T47D (cell line): Measurements from ENCODE around the gene F10.
A peak's percentile ranks its signal among the peaks of the same experiment; 100 is the strongest.
"Not testable (repeated sequence)": the region's sequence is repeated elsewhere in the genome, so short reads cannot be mapped to it uniquely, and the experiment has no call there.

Experiments
- DNase-seq, 2 experiments: peaks; one replicate each; pipeline versions ENCODE4 v3.0.0 to v3.0.0-alpha.2; 2011 to 2012; ENCODE audit warnings: low read depth in 1 of 2, low spot score in 1 of 2
- JUND ChIP-seq: IDR thresholded peaks from 2 replicates; pipeline ENCODE4 v1.6.1; 2012; ENCODE audit warnings: low read depth
- in situ Hi-C: cut with HindIII; loops from 2 replicates; pipeline ENCODE4 v1.10.0; 2016; ENCODE audit warnings: low sequenced_read_pairs, low pct_unique_long_range_greater_than_20kb

The F10 gene

DNA sequence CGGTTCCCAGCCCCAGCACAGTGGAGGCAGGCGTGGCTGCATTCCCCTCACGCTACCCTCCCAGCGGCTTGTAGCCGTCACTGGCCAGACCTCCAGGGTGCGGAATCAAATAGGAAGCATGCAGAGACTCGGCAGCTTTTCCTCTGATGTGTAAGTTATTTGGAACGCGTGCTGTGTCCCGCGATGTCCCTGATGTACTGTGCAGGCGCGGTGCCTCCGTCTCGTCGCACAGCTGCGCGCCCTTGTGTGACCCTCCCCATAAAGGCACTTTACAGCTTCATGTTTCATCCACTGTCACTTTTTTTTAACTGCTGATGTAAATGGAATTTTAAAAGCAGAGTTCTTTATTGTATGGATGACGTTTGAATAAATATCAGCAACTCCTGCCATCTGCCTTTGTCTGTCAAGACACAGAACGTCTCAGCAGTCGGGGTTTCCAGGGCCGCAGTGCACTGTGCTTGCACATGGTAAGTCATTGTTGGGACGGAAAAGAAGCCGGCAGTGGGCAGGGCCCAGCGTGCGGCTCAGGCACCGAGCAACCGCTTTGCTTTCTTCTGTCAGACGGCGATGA is 24.4 kb upstream of the F10 start:
- in situ Hi-C loops, result no loop called here
- DNase-seq, result no peak
- TF ChIP-seq JUND, result no peak

DNA sequence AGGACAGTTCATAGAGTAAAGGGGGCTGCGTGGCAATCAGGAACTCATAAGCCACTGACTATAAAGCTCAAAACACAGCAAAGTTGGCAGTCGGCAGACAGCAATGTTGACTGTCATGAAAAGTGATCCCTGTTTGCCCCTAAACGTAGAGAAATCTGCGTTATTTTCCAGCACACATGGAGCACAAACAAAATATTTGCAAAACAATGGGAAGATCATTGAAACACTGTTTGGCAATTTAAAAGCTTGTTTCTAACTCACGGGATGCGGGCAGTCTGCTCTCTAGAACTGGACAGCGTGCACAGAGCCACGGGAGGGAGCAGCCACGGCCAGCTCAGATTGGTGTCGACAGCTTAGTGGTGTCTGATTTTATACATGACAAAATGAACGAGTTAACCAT is 23.5 kb upstream of the F10 start:
- in situ Hi-C loops, result no loop called here
- DNase-seq, result no peak
- TF ChIP-seq JUND, result no peak

DNA sequence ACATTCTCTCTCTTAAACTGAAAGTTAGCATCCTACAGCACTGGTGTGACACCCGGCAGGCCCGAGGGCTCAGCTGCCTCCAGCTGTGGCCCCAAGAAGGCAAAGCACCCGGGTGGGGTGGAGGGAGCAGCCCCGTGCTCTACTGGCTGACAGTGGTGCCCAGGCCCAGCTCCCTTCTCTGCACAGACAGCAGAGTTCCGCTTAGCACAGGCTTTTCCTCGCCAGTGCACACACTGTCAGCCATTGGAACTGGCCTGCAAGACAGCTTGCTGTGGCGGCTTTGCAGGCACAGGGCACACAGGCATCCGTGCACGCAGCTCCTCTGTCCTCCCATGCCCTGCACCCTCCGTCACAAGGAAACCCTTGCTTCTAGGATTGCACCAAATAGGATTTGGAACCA is 20.3 kb upstream of the F10 start:
- DNase-seq, in situ Hi-C loops: not testable (repeated sequence)

DNA sequence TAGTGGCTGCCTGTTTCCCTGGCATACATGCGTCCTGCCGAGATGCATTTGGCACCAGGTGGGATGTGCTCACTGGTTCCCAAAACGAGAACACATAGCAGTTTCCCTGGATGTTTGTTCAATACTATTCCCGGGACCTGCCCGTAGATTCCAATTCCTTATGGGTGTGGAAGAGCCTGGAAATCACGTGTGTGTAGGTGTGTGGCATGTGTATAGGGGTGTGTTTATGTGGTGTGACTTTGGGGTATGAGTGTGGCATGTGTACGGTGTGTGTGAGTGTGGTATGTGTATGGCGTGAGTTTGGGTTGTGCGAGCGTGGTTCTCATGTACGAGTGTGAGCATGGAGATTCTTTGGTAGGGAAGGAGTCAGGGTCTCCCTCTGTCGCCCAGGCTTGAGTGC is 19.9 kb upstream of the F10 start:
- in situ Hi-C loops, result no loop called here
- no peak for TF ChIP-seq JUND
- no peak for DNase-seq

DNA sequence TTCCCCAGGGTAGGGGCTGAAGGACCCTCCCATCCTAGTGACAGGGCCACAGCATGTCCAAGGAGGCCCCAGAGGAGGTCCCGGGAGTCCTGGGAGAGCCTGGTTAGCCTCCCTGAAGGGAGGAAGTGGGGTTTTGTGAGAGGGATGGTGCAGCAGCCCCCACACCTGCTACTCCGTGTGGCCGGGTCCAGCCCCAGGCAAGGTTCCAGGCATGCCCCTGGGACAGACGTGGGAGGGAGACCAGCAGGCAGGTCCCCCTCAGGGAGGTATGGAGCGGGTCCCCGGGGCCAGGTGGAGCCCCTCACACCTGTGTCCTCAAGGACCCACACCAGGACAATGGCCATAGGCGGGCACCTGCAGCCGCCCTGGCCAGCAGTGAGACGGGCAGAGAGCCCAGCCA is 19.0 kb upstream of the F10 start:
- in situ Hi-C loops, result no loop called here
- no peak for DNase-seq
- no peak for TF ChIP-seq JUND

DNA sequence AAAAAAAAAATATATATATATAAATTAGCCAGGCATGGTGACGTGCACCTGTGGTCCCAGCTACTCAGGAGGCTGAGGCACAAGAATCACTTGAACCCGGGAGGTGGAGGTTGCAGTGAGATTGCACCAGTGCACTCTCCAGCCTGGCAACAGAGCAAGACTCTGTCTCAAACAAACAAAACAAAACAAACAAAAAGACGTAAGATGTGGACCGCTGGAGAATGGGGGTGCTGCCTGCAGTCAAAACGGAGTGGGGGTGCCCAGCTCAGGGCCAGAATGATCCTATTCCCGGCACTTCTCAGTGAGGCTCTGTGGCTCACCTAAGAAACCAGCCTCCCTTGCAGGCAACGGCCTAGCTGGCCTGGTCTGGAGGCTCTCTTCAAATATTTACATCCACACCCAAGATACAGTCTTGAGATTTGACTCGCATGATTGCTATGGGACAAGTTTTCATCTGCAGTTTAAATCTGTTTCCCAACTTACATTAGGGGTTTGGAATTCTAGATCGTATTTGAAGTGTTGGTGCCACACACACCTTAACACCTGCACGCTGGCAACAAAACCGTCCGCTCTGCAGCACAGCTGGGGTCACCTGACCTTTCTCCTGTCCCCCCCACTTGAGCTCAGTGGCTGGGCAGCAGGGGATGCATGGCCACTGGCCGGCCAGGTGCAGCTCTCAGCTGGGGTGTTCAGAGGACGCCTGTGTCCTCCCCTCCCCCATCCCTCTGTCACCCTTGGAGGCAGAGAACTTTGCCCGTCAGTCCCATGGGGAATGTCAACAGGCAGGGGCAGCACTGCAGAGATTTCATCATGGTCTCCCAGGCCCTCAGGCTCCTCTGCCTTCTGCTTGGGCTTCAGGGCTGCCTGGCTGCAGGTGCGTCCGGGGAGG is 17.3 kb upstream of the F10 start, which contains the start of gene F7:
F7 (plus strand) TSS at position 760 of the 889 bp plus-strand sequence; CDS start at position 811, 51 bp downstream.
- TF ChIP-seq JUND, result no peak
- in situ Hi-C loops, result no loop called here
- DNase-seq, result peak; percentile 28 to 65

DNA sequence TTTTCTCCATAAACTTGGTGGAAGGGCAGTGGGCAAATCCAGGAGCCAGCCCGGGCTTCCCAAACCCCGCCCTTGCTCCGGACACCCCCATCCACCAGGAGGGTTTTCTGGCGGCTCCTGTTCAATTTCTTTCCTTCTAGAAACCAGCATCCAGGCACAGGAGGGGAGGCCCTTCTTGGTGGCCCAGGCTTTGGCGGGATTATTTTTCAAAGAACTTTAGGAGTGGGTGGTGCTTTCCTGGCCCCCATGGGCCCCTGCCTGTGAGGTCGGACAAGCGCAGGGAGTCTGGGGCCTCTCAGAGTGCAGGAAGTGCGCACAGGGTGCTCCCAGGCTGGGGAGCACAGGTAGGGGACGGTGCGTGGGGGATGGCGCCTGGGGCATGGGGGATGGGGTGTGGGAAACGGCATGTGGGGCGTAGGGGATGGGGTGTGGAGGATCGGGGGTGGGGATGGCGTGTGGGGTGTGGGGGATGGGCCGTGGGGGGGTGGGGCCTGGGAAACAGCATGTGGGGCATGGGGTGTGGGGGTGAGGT is 16.6 kb upstream of the F10 start:
- DNase-seq, result no peak
- in situ Hi-C loops, result no loop called here
- TF ChIP-seq JUND, result no peak

DNA sequence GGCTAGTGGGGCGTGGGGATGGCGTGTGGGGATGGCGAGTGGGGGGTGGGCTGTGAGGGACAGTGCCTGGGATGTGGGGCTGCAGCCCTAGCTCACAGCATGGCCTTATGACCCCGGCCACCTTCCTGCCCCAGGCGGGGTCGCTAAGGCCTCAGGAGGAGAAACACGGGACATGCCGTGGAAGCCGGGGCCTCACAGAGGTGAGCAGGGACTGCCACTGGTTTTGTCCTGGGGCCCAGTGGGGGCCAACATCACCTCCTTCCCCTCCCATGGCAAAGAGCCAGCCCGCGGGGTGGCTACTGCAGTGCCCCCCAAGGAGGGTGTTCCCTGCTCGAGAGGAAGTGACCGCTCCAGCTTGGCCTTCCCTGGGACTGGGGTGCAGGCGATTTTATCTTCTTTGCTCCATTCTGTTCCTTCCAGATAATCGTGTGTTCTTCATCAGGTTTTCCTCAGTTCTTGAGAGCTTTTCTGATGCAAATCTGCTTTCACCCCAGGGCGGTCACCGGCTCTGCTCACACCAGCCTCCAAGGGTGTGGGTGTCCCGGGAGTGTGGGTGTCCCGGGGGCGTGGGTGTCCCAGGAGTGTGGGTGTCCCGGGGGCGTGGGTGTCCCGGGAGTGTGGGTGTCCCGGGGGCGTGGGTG is 15.8 kb upstream of the F10 start:
- in situ Hi-C loops, result no loop called here
- no peak for TF ChIP-seq JUND
- DNase-seq, result peak in 1 of 2 experiments; percentile 6

DNA sequence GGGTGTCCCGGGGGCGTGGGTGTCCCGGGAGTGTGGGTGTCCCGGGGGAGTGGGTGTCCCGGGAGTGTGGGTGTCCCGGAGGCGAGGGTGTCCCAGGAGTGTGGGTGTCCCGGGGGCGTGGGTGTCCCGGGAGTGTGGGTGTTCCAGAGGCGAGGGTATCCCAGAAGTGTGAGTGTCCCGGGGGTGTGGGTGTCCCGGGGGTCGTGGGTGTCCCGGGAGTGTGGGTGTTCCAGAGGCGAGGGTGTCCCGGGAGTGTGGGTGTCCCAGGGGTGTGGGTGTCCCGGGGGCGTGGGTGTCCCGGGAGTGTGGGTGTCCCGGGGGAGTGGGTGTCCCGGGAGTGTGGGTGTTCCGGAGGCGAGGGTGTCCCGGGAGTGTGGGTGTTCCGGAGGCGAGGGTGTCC is 14.1 kb upstream of the F10 start:
- in situ Hi-C loops, DNase-seq: not testable (repeated sequence)

DNA sequence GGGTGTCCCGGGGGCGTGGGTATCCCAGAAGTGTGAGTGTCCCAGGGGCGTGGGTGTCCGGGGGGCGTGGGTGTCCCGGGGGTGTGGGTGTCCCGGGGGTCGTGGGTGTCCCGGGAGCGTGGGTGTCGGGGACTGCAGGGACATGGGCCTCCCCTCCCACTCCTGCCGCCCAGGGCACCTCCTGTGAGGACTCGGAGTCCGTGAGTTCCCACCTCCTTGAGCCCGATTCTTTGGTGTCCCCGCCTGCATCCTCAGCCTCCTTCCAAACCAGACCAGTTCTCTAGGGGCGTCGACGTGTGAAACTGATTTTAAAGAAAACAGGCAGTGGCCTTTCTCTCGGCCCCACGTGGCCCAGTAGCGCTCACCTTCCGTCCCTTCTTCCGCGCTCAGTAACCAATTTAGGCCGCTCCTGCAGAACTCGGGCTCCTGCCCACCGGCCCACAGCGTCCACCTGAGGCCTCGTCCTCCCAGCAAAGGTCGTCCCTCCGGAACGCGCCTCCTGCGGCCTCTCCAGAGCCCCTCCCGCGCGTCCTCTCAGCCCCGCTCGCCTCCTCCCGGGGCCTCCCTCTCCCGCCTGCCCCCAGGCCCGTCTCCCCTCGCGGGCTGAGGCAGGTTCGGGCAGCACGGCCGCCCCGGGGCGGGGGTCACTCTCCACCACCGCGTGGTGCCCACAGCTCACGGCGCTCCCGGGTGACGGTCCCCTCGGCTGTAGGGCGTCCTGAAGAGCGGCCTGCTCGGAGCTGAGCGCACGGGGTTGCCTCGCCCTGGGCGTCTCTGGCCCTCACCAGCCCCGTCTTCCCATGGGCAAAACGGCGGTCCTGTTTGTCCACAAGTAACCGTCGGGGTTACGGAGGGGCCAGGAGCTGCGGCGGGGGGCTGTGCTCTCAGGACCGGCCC is 13.2 kb upstream of the F10 start:
- no peak for TF ChIP-seq JUND
- in situ Hi-C loops, result no loop called here
- no peak for DNase-seq

DNA sequence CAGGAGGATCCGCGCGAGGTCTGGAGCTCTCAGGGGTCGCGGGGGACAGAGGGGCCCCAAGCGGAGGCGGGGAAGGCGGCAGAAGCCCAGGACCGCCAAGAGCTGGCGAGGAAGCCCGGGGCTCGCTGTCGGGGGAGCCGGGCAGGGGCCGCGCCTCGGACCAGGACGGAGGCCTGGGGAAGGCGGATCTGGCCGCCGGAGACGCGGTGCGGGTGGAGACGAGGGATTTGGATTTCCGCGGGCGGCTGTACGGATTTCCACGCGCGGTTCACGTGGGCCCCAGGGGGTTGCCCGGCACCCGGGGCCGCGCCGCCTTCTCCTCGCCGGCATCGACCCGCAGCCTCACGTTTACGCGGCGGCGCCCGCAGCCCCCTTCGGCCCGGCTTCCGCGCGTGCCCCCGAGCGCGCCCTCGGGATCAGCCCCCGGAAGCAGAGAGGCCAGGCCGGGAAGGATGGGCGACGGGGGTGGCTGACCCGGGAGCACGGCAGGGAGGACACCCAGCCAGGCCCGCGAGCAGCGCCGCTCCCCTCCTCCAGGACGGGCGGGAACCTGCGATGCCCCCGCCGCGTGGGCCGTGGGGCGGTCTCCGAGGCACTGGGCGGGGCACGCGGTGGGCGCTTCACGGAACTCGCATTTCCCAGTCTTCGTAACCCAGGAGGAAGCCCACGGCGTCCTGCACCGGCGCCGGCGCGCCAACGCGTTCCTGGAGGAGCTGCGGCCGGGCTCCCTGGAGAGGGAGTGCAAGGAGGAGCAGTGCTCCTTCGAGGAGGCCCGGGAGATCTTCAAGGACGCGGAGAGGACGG is 12.3 kb upstream of the F10 start:
- DNase-seq, result no peak
- in situ Hi-C loops, result no loop called here

DNA sequence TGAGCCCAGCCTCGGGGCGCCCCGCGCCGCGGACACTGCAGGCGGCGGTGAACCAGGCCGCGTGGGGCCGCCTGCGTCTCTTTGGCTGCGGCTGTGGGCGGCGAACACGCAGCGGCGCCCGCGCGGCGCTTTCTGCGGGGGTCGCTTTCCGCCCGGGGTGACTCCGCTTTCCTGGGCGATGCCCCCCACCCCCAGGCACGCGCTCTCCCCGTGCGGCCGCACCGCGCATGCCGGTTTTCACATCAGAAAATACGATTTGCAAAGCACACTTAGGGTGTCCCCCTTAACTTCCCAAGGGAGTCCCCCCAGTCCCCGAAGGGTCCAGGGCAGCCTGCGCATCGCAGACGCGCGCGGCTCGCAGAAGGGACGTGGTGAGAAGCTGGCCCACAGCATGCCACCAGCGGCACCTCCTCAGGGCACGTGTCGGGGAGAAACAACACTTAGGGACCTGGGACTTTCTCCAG is 11.7 kb upstream of the F10 start:
- no peak for TF ChIP-seq JUND
- in situ Hi-C loops, result no loop called here
- DNase-seq, result no peak

More for the DNA sequence above, 12.3 kb upstream of the F10 start:
- no peak for TF ChIP-seq JUND

DNA sequence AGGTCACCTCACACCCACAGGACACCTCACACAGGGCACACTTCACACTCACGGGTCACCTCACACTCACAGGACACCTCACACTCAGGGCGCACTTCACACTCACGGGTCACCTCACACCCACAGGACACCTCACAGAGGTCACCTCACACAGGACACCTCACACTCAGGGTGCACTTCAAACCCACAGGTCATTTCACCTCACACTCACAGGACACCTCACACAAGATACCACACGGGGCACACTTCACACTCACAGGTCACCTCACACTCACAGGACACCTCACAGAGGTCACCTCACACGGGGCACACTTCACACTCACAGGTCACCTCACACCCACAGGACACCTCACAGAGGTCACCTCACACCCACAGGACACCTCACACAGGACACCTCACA is 10.8 kb upstream of the F10 start:
- DNase-seq, in situ Hi-C loops: not testable (repeated sequence)

DNA sequence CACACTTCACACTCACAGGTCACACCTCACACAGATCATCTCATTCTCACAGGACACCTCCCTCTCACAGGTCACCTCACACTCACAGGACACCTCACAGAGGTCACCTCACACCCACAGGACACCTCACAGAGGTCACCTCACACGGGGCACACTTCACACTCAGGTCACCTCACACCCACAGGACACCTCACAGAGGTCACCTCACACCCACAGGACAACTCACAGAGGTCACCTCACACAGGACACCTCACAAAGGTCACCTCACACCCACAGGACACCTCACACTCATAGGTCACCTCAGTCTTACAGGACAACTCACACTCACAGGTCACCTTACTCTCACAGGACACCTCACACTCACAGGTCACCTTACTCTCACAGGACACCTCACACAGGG is 10.1 kb upstream of the F10 start:
- in situ Hi-C loops, DNase-seq: not testable (repeated sequence)
